Keratinocyte (primary cell): ENCODE data around the gene CALML5. TPM values are rescaled to one million over a fixed set of nuclear protein-coding genes. Genes with fewer than 3 reads are reported as not detected.

ENCODE experiments used
- DNase-seq: peaks from one replicate; pipeline ENCODE4 v3.0.0-alpha.2; 2011; ENCODE audit warnings: low read depth, missing footprints, low spot score
- FAIRE-seq: peaks from 2 replicates; lab custom pipeline; 2011; peaks lifted over from hg19 to GRCh38; lab: Jason Lieb, UNC
- H2AFZ ChIP-seq: 2 replicates; pipeline ENCODE4 v1.6.0; 2012; ENCODE audit warnings: low read length, control low read depth, inconsistent platforms; ENCODE audit not compliant: control insufficient read depth
- H3K27ac ChIP-seq: 2 replicates; pipeline ENCODE4 v1.5.1; 2011; ENCODE audit warnings: low read length; ENCODE audit not compliant: control insufficient read depth, insufficient read depth
- H3K27me3 ChIP-seq: 3 replicates; pipeline ENCODE4 v1.6.0; 2011; ENCODE audit warnings: low read length; ENCODE audit not compliant: control insufficient read depth, insufficient read depth; ENCODE audit errors: extremely low read depth
- H3K36me3 ChIP-seq, 2 experiments: 2 replicates in 1 of 2; 3 replicates in 1 of 2; pipeline ENCODE4 v1.5.1; 2011; ENCODE audit warnings: low read length in 2 of 2, mild to moderate bottlenecking in 1 of 2; ENCODE audit not compliant: control insufficient read depth in 2 of 2, insufficient read depth in 2 of 2; ENCODE audit errors: extremely low read depth in 1 of 2
- H3K4me1 ChIP-seq: 3 replicates; pipeline ENCODE4 v1.5.1; 2011; ENCODE audit warnings: low read length; ENCODE audit not compliant: control insufficient read depth, insufficient read depth; ENCODE audit errors: extremely low read depth
- H3K4me2 ChIP-seq: 3 replicates; pipeline ENCODE4 v1.6.0; 2011; ENCODE audit warnings: low read depth, low read length; ENCODE audit not compliant: control insufficient read depth, insufficient read depth; ENCODE audit errors: extremely low read depth
- H3K4me3 ChIP-seq, 3 experiments: fragments of 200-600 bp in 1 of 3; sonication (generic) in 1 of 3; 2 replicates in 2 of 3; 3 replicates in 1 of 3; pipeline ENCODE4 v1.5.1; 2011 to 2016; ENCODE audit warnings: low read length in 3 of 3, mild to moderate bottlenecking in 3 of 3, control low read depth in 2 of 3, inconsistent platforms in 1 of 3, low read depth in 1 of 3, mixed read lengths in 1 of 3, mixed run types in 1 of 3, moderate library complexity in 1 of 3; ENCODE audit not compliant: control insufficient read depth in 2 of 3, insufficient read depth in 2 of 3; ENCODE audit errors: extremely low read depth in 1 of 3
- H3K79me2 ChIP-seq: 2 replicates; pipeline ENCODE4 v1.6.0; 2012; ENCODE audit warnings: low read length; ENCODE audit not compliant: control insufficient read depth, insufficient read depth
- H3K9ac ChIP-seq: 3 replicates; pipeline ENCODE4 v1.6.0; 2011; ENCODE audit warnings: low read length; ENCODE audit not compliant: control insufficient read depth, insufficient read depth; ENCODE audit errors: extremely low read depth
- H3K9me1 ChIP-seq: 3 replicates; pipeline ENCODE4 v1.6.0; 2011; ENCODE audit warnings: low read length; ENCODE audit not compliant: control insufficient read depth, insufficient read depth; ENCODE audit errors: extremely low read depth
- H3K9me3 ChIP-seq: 2 replicates; pipeline ENCODE4 v1.5.1; 2012; ENCODE audit warnings: low read depth, low read length; ENCODE audit not compliant: control insufficient read depth
- H4K20me1 ChIP-seq: 3 replicates; pipeline ENCODE4 v1.6.0; 2011; ENCODE audit warnings: low read length; ENCODE audit not compliant: control insufficient read depth, insufficient read depth; ENCODE audit errors: extremely low read depth
- EZH2 ChIP-seq: IDR thresholded peaks from one replicate; pipeline ENCODE4 v1.6.1; 2012; ENCODE audit warnings: inconsistent platforms, mild to moderate bottlenecking, low read length, moderate library complexity
- dilution Hi-C: fragments of 300-500 bp; cut with MboI; formaldehyde crosslinking; loops from one replicate; pipeline ENCODE4 v1.7.0; 2020; ENCODE audit warnings: low sequenced_read_pairs; ENCODE audit not compliant: extremely low pct_ligation_motif_present
- polyA plus RNA-seq, 5 experiments: library from polyadenylated mRNA; depleted of rRNA in 3 of 5; stranded (reverse) in 3 of 5; stranded (forward) in 1 of 5; unstranded in 1 of 5; fragments of >200 nt; gene quantifications; 1 replicate in 1 of 5; 2 replicates in 3 of 5; 3 replicates in 1 of 5; pipeline versions ENCODE4 v1.2.1 to v1.2.3, GENCODE V29; 2011 to 2012; ENCODE audit warnings: missing spikeins in 2 of 5, low read depth in 1 of 5, low replicate concordance in 1 of 5
- TF ChIP-seq, protein P1 (sequence below), 3 experiments: IDR thresholded peaks in 1 of 3; conservative IDR thresholded peaks in 1 of 3; optimal IDR thresholded peaks in 1 of 3; 2 replicates in 2 of 3; 3 replicates in 1 of 3; pipeline versions ENCODE3 to v1.5.1; 2011; ENCODE audit warnings: low read length in 3 of 3, mild to moderate bottlenecking in 3 of 3, moderate library complexity in 2 of 3, control low read depth in 1 of 3, inconsistent platforms in 1 of 3; ENCODE audit not compliant: insufficient read depth in 2 of 3; ENCODE audit errors: extremely low read depth in 1 of 3

The CALML5 gene
- polyA plus RNA-seq, 1 donor (not counting 4 experiments of a cell fraction or from before 2014, with no cell fraction given), result 5.7 TPM

DNA sequence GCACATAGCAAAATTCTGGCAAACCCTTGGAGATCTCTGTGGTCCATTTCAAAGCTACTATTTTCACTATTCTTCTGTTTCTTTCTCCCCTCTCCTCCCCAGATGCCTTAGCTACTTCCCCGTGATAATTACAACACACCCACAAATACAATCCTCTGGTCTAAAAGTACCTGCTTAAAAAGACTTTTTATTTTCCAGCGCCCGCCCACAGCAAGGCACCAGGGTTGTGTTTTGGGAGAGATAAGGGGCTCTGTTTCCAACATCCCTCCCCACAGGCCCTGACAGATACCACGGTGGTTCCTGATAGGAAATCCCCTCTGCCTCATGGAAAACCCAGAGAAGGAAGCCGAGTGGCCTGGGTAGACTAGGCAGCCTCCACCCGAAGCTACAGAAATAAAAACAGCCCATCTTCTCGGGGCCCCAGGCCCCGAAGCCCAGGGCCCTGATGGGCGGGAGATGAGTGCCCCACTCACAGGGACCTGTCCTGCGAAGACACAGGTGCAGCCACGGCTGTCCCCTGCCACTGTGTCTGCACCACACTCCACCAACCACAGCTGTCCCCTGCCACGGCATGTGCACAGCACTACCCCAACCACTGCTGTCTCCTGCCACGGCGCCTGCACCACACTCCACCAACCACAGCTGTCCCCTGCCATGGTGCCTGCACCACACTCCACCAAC, 19.7 kb downstream of the CALML5 start:
- no peaks in the 10 kb centered on the region for H3K9me1 ChIP-seq
- H2AFZ ChIP-seq, result no peak overlapping the region
- H3K4me2 ChIP-seq, result no peak overlapping the region
- peaks cover 3% of the 10 kb centered on the region for H3K4me1 ChIP-seq
- no peak overlapping the region for H3K27ac ChIP-seq
- no peaks in the 10 kb centered on the region for H3K36me3 ChIP-seq
- no peak overlapping the region for H3K4me3 ChIP-seq
- FAIRE-seq, result no peak
- H3K9me3 ChIP-seq, result peaks cover 10% of the 10 kb centered on the region
- DNase-seq, result no peak
- H3K27me3 ChIP-seq, result no peaks in the 10 kb centered on the region
- H3K9ac ChIP-seq, result no peak overlapping the region
- H3K79me2 ChIP-seq, result no peaks in the 10 kb centered on the region
- no peaks in the 10 kb centered on the region for H4K20me1 ChIP-seq
- no peak for TF ChIP-seq EZH2
- TF ChIP-seq, protein P1, sequence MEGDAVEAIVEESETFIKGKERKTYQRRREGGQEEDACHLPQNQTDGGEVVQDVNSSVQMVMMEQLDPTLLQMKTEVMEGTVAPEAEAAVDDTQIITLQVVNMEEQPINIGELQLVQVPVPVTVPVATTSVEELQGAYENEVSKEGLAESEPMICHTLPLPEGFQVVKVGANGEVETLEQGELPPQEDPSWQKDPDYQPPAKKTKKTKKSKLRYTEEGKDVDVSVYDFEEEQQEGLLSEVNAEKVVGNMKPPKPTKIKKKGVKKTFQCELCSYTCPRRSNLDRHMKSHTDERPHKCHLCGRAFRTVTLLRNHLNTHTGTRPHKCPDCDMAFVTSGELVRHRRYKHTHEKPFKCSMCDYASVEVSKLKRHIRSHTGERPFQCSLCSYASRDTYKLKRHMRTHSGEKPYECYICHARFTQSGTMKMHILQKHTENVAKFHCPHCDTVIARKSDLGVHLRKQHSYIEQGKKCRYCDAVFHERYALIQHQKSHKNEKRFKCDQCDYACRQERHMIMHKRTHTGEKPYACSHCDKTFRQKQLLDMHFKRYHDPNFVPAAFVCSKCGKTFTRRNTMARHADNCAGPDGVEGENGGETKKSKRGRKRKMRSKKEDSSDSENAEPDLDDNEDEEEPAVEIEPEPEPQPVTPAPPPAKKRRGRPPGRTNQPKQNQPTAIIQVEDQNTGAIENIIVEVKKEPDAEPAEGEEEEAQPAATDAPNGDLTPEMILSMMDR (optimal IDR thresholded peaks at IDR 0.05 in 1 of 3, IDR thresholded peaks at IDR 0.05 in 1 of 3, conservative IDR thresholded peaks at IDR 0.05 in 1 of 3; ENCODE audit: extremely low read depth in 1 of 3, insufficient read depth in 2 of 3, low read length in 3 of 3), result no peak
- dilution Hi-C loops, result no loop called here

DNA sequence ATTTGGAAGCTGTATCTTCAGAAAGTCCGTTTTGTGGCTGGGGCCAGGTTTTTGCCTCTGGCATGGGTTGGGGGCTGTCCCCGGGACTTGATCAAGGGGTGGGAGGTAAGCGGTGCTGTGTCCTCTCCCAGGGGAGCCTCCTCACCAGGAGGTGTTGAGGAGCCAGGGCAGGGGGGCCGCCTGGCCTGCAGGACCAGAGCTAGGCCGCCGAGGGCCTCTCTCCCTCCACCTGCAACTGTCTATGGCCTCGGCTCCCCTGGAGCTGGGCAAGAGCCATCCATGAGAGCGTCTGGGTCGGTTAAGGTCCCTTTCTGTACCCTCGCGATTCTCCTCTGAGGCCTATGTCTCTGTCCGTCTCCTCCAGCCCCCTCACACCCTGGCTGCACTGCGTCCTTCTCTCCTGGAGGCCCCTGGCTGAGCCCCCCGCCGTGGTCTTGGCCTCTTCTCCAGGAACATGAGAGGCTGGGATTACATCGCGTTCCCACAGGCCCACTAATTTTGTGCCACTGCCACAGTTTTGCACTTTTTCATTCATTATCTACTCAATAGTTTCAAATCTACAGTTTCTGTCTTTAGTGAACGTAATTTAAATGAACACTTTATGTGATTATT, 20.6 kb downstream of the CALML5 start:
- H4K20me1 ChIP-seq, result no peaks in the 10 kb centered on the region
- H3K4me2 ChIP-seq, result no peak overlapping the region
- no peak for FAIRE-seq

More for the DNA sequence above, 20.6 kb downstream of the CALML5 start:
- dilution Hi-C loops, result no loop called here
- Histone ChIP-seq H3K27me3 (no peaks in the 10 kb centered on the region), H3K4me1 (no peaks in the 10 kb centered on the region), H3K9me1 (no peaks in the 10 kb centered on the region), H3K9me3 (peaks cover 10% of the 10 kb centered on the region), H3K36me3 (no peaks in the 10 kb centered on the region), H3K9ac (no peak overlapping the region), H3K79me2 (no peaks in the 10 kb centered on the region), H3K4me3 (no peak overlapping the region), H2AFZ (no peak overlapping the region), H3K27ac (no peak overlapping the region)
- TF ChIP-seq, protein P1 (optimal IDR thresholded peaks at IDR 0.05 in 1 of 3, IDR thresholded peaks at IDR 0.05 in 1 of 3, conservative IDR thresholded peaks at IDR 0.05 in 1 of 3; ENCODE audit: extremely low read depth in 1 of 3, insufficient read depth in 2 of 3, low read length in 3 of 3), result no peak
- no peak for TF ChIP-seq EZH2
- no peak for DNase-seq
